K562 (cell line): ENCODE data around the gene ZNF577. TPM values are rescaled to one million over a fixed set of nuclear protein-coding genes. Genes with fewer than 3 reads are reported as not detected.

Source experiments
- ATAC-seq: fragments of 200-7000 bp; cut with Tn5 transposase; 3 replicates; pipeline ENCODE4 v1.9.1; 2020; ENCODE audit warnings: moderate library complexity
- BruUV-seq: library from RNA; stranded (reverse); fragments of 400-500 nt; replicated peaks from 2 replicates; lab custom pipeline; 2021; lab: Mats Ljungman, UMichigan
- CTCF ChIA-PET: fragments of 300-600 bp; formaldehyde crosslinking; extraction: SDS; loops from one replicate; lab custom pipeline; 2021; ENCODE audit warnings: low intra/inter-chr PET ratio; lab: Yijun Ruan, JAX
- POLR2A ChIA-PET: fragments of 300-600, 350-650 bp; sonication (Branson Sonifier 250); formaldehyde crosslinking; extraction: SDS; loops from one replicate; lab custom pipeline; 2021; ENCODE audit warnings: antibody characterized with exemption, inconsistent platforms; lab: Yijun Ruan, JAX
- DNase-seq, 4 experiments: peaks; one replicate each; pipeline versions ENCODE4 v3.0.0 to v3.0.0-alpha.2; 2011 to 2018; ENCODE audit warnings: low spot score in 3 of 4, mixed read lengths in 3 of 4; ENCODE audit errors: extremely low read depth in 1 of 4
- FAIRE-seq: peaks from 2 replicates; lab custom pipeline; 2011; peaks lifted over from hg19 to GRCh38; lab: Jason Lieb, UNC
- H2AFZ ChIP-seq: 2 replicates; pipeline ENCODE4 v1.6.0; 2011; ENCODE audit warnings: low read depth, low read length, control low read depth, inconsistent platforms
- H3K27ac ChIP-seq: fragments of 200-600 bp; 3 replicates; pipeline ENCODE4 v1.8.0; 2011; ENCODE audit warnings: low read depth, mild to moderate bottlenecking, control low read depth, inconsistent platforms, low read length, moderate library complexity, mixed read lengths; ENCODE audit errors: extremely low read depth
- H3K27me3 ChIP-seq, 2 experiments: fragments of 300-600 bp in 1 of 2; 2 replicates in 1 of 2; 3 replicates in 1 of 2; pipeline versions ENCODE4 v1.6.0 to v1.8.0; 2011; ENCODE audit warnings: inconsistent platforms in 2 of 2, low read length in 2 of 2, mild to moderate bottlenecking in 1 of 2, mixed read lengths in 1 of 2, moderate library complexity in 1 of 2; ENCODE audit not compliant: control insufficient read depth in 2 of 2, insufficient read depth in 2 of 2
- H3K36me3 ChIP-seq: fragments of 300-600 bp; 3 replicates; pipeline ENCODE4 v1.8.0; 2011; ENCODE audit warnings: mild to moderate bottlenecking, low read length, inconsistent platforms; ENCODE audit not compliant: control insufficient read depth, insufficient read depth
- H3K4me1 ChIP-seq, 2 experiments: fragments of 200-600 bp in 1 of 2; replicated peaks in 1 of 2; 2 replicates in 1 of 2; 3 replicates in 1 of 2; pipeline versions ENCODE4 v1.5.1 to v1.8.0; 2011; ENCODE audit warnings: inconsistent platforms in 2 of 2, low read length in 2 of 2, mild to moderate bottlenecking in 1 of 2, mixed read lengths in 1 of 2, moderate library complexity in 1 of 2; ENCODE audit not compliant: control insufficient read depth in 2 of 2, insufficient read depth in 2 of 2
- H3K4me2 ChIP-seq: 2 replicates; pipeline ENCODE4 v1.6.1; 2011; ENCODE audit warnings: low read length, control low read depth, inconsistent platforms, mixed read lengths; ENCODE audit not compliant: insufficient read depth
- H3K4me3 ChIP-seq: fragments of 200-600 bp; sonication (generic), shearing (Covaris generic); 2 replicates; pipeline ENCODE4 v1.5.1; 2016; ENCODE audit warnings: control low read depth, inconsistent platforms
- H3K79me2 ChIP-seq: fragments of 200-600 bp; 3 replicates; pipeline ENCODE4 v1.8.0; 2011; ENCODE audit warnings: low read length, inconsistent platforms; ENCODE audit not compliant: control insufficient read depth, insufficient read depth
- H3K9ac ChIP-seq, 2 experiments: 2 replicates each; pipeline versions ENCODE4 v1.6.0 to v1.6.1; 2011; ENCODE audit warnings: low read depth in 2 of 2, low read length in 2 of 2, control low read depth in 1 of 2, inconsistent platforms in 1 of 2, mild to moderate bottlenecking in 1 of 2, mixed read lengths in 1 of 2; ENCODE audit not compliant: insufficient read depth in 1 of 2
- H3K9me1 ChIP-seq: one replicate; pipeline ENCODE4 v1.6.0; 2011; ENCODE audit warnings: inconsistent platforms, mild to moderate bottlenecking, low read length, moderate library complexity; ENCODE audit not compliant: control insufficient read depth, insufficient read depth
- H3K9me3 ChIP-seq: replicated peaks from 2 replicates; pipeline ENCODE4 v1.5.1; 2011; ENCODE audit warnings: low read depth, low read length, inconsistent platforms; ENCODE audit not compliant: control insufficient read depth, insufficient read depth
- H4K20me1 ChIP-seq: replicated peaks from 2 replicates; pipeline ENCODE4 v1.6.1; 2011; ENCODE audit warnings: low read length, inconsistent platforms, mixed read lengths; ENCODE audit not compliant: control insufficient read depth, insufficient read depth
- AFF1 ChIP-seq, 2 experiments: fragments of 450-650 bp; IDR thresholded peaks; 2 replicates each; pipeline ENCODE4 v1.6.1; 2018; ENCODE audit warnings: mild to moderate bottlenecking in 2 of 2, low read depth in 1 of 2; ENCODE audit not compliant: partially characterized antibody in 2 of 2
- HNRNPLL ChIP-seq: fragments of 200-400 bp; formaldehyde crosslinking; IDR thresholded peaks from 2 replicates; pipeline ENCODE4 v1.6.1; 2017; ENCODE audit warnings: low read length, low read depth, mild to moderate bottlenecking; ENCODE audit not compliant: poor library complexity, severe bottlenecking
- ZNF23 ChIP-seq: fragments of 250-450 bp; sonication (Bioruptor Pico); IDR thresholded peaks from 2 replicates; pipeline ENCODE4 v1.4.0; 2020; ENCODE audit warnings: mild to moderate bottlenecking
- ZNF507 ChIP-seq: conservative IDR thresholded peaks from 2 replicates; pipeline ENCODE4 v1.6.1; 2017; ENCODE audit warnings: missing genetic modification characterization, missing compliant biosample characterization
- in situ Hi-C: fragments of 300-500 bp; cut with MboI; formaldehyde crosslinking; loops from 4 replicates; pipeline ENCODE4 v1.15.0; 2018; ENCODE audit warnings: inconsistent platforms, mixed read lengths
- intact Hi-C: fragments of 100-400 bp; cut with micrococcal nuclease; formaldehyde crosslinking; loops from 2 replicates; pipeline ENCODE4 v1.14.2; 2022
- polyA plus RNA-seq, 8 experiments: library from polyadenylated mRNA; depleted of rRNA in 4 of 8; stranded (reverse) in 5 of 8; unstranded in 3 of 8; fragments of >200 nt; fragmentation: Nextera tagmentation in 2 of 8; fragmentation: Illumina TruSeq in 1 of 8; extraction: Ambion mirVana in 2 of 8; extraction: Trizol in 1 of 8; gene quantifications; 2 replicates each; pipeline versions ENCODE4 v1.2.1 to v1.2.3, GENCODE V29; 2011 to 2014; ENCODE audit warnings: inconsistent platforms in 1 of 8, missing spikeins in 1 of 8
- total RNA-seq, 7 experiments: library from RNA; depleted of rRNA in 6 of 7; stranded (reverse); fragments of >200 nt in 6 of 7; fragmentation: Illumina TruSeq in 2 of 7; extraction: Trizol in 2 of 7; gene quantifications; 2 replicates each; pipeline versions ENCODE4 v1.2.1 to v1.2.3, GENCODE V29; 2011 to 2021; ENCODE audit warnings: low replicate concordance in 1 of 7

Gene ZNF577
- total and polyA plus RNA-seq, 9 of the 15 experiments (the other 6 are each of a cell fraction or from before 2014, with no cell fraction given) = 1.3 to 12.7 (median 7.0) TPM

- ATAC-seq = no peak
- no peak overlapping the region for H3K4me3 ChIP-seq
- peaks cover 41% of the 10 kb centered on the region for H3K9me3 ChIP-seq
- POLR2A ChIA-PET = no interaction called here
- TF ChIP-seq ZNF507 (tag) (peak; percentile 54; the same call in 1 of the 2 replicates), ZNF23 (CRISPR knock-in tag) (no peak), AFF1 (IDR thresholded peaks at IDR 0.05; ENCODE audit: low read depth in 1 of 2, partially characterized antibody in 2 of 2) (no peak), HNRNPLL (no peak)
- TF ChIP-seq, all 486 proteins: peak for 1
- H3K4me2 ChIP-seq = no peak overlapping the region
- H3K4me1 ChIP-seq = peaks cover 0 to 3% of the 10 kb centered on the region in 2 experiments; a peak in 1 of 5 replicates
- CTCF ChIA-PET = no interaction called here
- intact Hi-C loops = no loop called here
- peaks cover 62% of the 10 kb centered on the region for H3K36me3 ChIP-seq
- H3K9ac ChIP-seq = no peak overlapping the region
- H4K20me1 ChIP-seq = no peaks in the 10 kb centered on the region
- no peaks in the 10 kb centered on the region for H3K27me3 ChIP-seq
- no TSS peak for BruUV-seq
- in situ Hi-C loops = no loop called here
- H3K9me1 ChIP-seq = no peaks in the 10 kb centered on the region
- H3K79me2 ChIP-seq = no peaks in the 10 kb centered on the region; the same call in 2 of the 3 replicates
- H3K27ac ChIP-seq = no peak overlapping the region
- DNase-seq = no peak
- no peak overlapping the region for H2AFZ ChIP-seq
- no peak for FAIRE-seq
Observed at GRCh38 chr19:51889934-51890333, 2.2 kb upstream of the ZNF577 start.
